Peyer's patch (tissue), 4 donors: ENCODE measurements around the gene GRID2. TPM values are rescaled to one million over a fixed set of nuclear protein-coding genes. Genes with fewer than 3 reads are reported as not detected.

ENCODE experiments used
- DNase-seq, 3 donors: peaks; one replicate each; pipeline ENCODE4 v3.0.0-alpha.2; 2017 to 2019
- H3K27ac ChIP-seq, 4 donors: fragments of 200-600 bp; sonication (generic); one replicate each; pipeline ENCODE4 v1.5.1; 2016 to 2019
- H3K27me3 ChIP-seq, 2 donors: fragments of 200-600 bp; sonication (generic); one replicate each; pipeline ENCODE4 v1.5.1; 2019
- H3K36me3 ChIP-seq, 3 donors: fragments of 200-600 bp; sonication (generic); one replicate each; pipeline ENCODE4 v1.5.1; 2016 to 2019
- H3K4me1 ChIP-seq, 4 donors: fragments of 200-600 bp; sonication (generic); one replicate each; pipeline ENCODE4 v1.5.1; 2016 to 2019
- H3K4me3 ChIP-seq, 4 donors: fragments of 200-600 bp; sonication (generic); 1 replicate in 3 of 4; 2 replicates in 1 of 4; pipeline ENCODE4 v1.5.1; 2016 to 2019; ENCODE audit warnings: mild to moderate bottlenecking in 1 of 4
- H3K9me3 ChIP-seq, 4 donors: fragments of 200-600 bp; sonication (generic); one replicate each; pipeline ENCODE4 v1.5.1; 2016 to 2019; ENCODE audit warnings: mild to moderate bottlenecking in 1 of 4
- CTCF ChIP-seq, 6 experiments: fragments of 450-650 bp in 4 of 6; fragments of 200-600 bp in 2 of 6; sonication (generic) in 1 of 6; IDR thresholded peaks; one replicate each; pipeline ENCODE4 v1.5.1; 2017 to 2019; ENCODE audit warnings: antibody characterized with exemption in 6 of 6, mild to moderate bottlenecking in 3 of 6, moderate library complexity in 1 of 6
- POLR2A ChIP-seq, 2 donors: fragments of 450-650 bp; IDR thresholded peaks; one replicate each; pipeline ENCODE4 v1.5.1; 2017; ENCODE audit warnings: antibody characterized with exemption in 2 of 2, mild to moderate bottlenecking in 2 of 2, moderate library complexity in 2 of 2
- total RNA-seq, 4 donors: library from RNA; depleted of rRNA; stranded (reverse); fragments of >200 nt; gene quantifications; one replicate each; pipeline ENCODE4 v1.1.0, GENCODE V29; 2016

The GRID2 gene
- total RNA-seq, 4 donors from 2014 or later, result 0.54 TPM; not detected in 3

DNA sequence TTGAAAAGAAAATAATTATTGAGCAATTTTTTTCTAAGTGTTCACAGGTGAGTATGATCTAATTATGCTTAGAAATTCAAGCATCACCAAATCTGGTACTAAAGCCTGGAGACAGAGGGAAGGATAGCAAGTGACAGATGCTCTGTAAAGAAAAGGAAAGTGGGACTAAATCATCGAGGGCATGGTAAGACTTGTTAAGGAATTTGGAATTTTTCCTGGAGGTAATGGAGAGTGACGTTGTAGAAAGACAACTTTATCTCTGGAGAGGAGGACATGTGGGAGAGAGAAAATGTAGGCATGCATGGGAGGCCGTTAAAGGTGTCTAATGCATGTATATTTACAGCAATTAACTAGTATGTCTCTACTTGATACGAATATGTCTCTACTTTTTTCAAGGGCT is 1191.6 kb downstream of the GRID2 start:
- H3K27ac ChIP-seq, result no peak overlapping the region
- no peaks in the 10 kb centered on the region for H3K27me3 ChIP-seq
- H3K9me3 ChIP-seq, result no peaks in the 10 kb centered on the region
- DNase-seq, result no peak
- H3K36me3 ChIP-seq, result no peaks in the 10 kb centered on the region
- no peaks in the 10 kb centered on the region for H3K4me1 ChIP-seq
- no peak for TF ChIP-seq POLR2A (IDR thresholded peaks at IDR 0.05)
- no peak for TF ChIP-seq CTCF (IDR thresholded peaks at IDR 0.05)
- H3K4me3 ChIP-seq, result no peak overlapping the region

DNA sequence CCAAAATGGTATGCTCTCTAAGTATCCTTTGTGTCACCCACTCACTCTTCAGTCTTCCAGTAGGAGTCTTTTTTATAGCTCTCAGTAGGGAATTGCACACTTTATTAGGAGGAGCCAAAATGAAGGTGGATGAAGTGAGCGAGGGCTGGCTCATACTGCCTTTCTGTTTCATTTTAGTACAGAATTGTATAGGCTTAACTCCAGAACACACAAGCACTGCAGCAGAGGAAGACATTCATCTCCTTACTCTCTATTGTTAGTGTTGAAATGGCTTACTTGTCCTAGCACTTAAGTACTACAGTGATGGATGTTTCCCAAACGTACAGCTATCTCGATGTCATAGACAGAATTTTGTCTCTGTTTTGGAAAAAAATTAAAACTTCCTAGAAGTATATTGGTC is 1197.5 kb downstream of the GRID2 start:
- H3K27ac ChIP-seq, result no peak overlapping the region
- no peaks in the 10 kb centered on the region for H3K36me3 ChIP-seq
- no peaks in the 10 kb centered on the region for H3K4me1 ChIP-seq
- no peak overlapping the region for H3K4me3 ChIP-seq
- DNase-seq, result no peak
- no peaks in the 10 kb centered on the region for H3K9me3 ChIP-seq
- no peak for TF ChIP-seq POLR2A (IDR thresholded peaks at IDR 0.05)
- TF ChIP-seq CTCF (IDR thresholded peaks at IDR 0.05), result no peak
- no peaks in the 10 kb centered on the region for H3K27me3 ChIP-seq

GRCh38 chr4:93501946-93502345 is 1198.2 kb downstream of the GRID2 start:
- no peaks in the 10 kb centered on the region for H3K36me3 ChIP-seq
- H3K27me3 ChIP-seq, result no peaks in the 10 kb centered on the region
- H3K4me1 ChIP-seq, result no peaks in the 10 kb centered on the region
- H3K27ac ChIP-seq, result no peak overlapping the region
- H3K4me3 ChIP-seq, result no peak overlapping the region
- DNase-seq, result no peak
- H3K9me3 ChIP-seq, result no peaks in the 10 kb centered on the region
- TF ChIP-seq POLR2A (IDR thresholded peaks at IDR 0.05), result no peak
- no peak for TF ChIP-seq CTCF (IDR thresholded peaks at IDR 0.05)

- Histone ChIP-seq H3K9me3 (no peaks in the 10 kb centered on the region), H3K27me3 (no peaks in the 10 kb centered on the region), H3K4me3 (no peak overlapping the region), H3K36me3 (no peaks in the 10 kb centered on the region), H3K27ac (no peak overlapping the region), H3K4me1 (no peaks in the 10 kb centered on the region)
- TF ChIP-seq CTCF (IDR thresholded peaks at IDR 0.05), result no peak
- TF ChIP-seq POLR2A (IDR thresholded peaks at IDR 0.05), result no peak
- no peak for DNase-seq
Measured at GRCh38 chr4:93502991-93503390, 1199.2 kb downstream of the GRID2 start.

GRCh38 chr4:93513851-93514250 is 1210.1 kb downstream of the GRID2 start:
- no peak for TF ChIP-seq POLR2A (IDR thresholded peaks at IDR 0.05)
- no peak for TF ChIP-seq CTCF (IDR thresholded peaks at IDR 0.05)
- no peaks in the 10 kb centered on the region for H3K27me3 ChIP-seq
- H3K27ac ChIP-seq, result no peak overlapping the region

GRCh38 chr4:93515208-93515607 is 1211.4 kb downstream of the GRID2 start:
- TF ChIP-seq CTCF (IDR thresholded peaks at IDR 0.05) (no peak), POLR2A (IDR thresholded peaks at IDR 0.05) (no peak)
- no peak overlapping the region for H3K27ac ChIP-seq
- H3K4me3 ChIP-seq, result no peak overlapping the region
- no peaks in the 10 kb centered on the region for H3K4me1 ChIP-seq
- DNase-seq, result no peak
- H3K36me3 ChIP-seq, result no peaks in the 10 kb centered on the region
- H3K27me3 ChIP-seq, result no peaks in the 10 kb centered on the region
- no peaks in the 10 kb centered on the region for H3K9me3 ChIP-seq

More at GRCh38 chr4:93513851-93514250, 1210.1 kb downstream of the GRID2 start:
- DNase-seq, result no peak
- H3K4me1 ChIP-seq, result no peaks in the 10 kb centered on the region
- H3K9me3 ChIP-seq, result no peaks in the 10 kb centered on the region
- H3K36me3 ChIP-seq, result no peaks in the 10 kb centered on the region
- no peak overlapping the region for H3K4me3 ChIP-seq
